Forelimb muscle (tissue), 1 donor: ENCODE measurements around the gene FBXO45. TPM values are rescaled to one million over a fixed set of nuclear protein-coding genes. Genes with fewer than 3 reads are reported as not detected.
"Not testable (repeated sequence)": the region's sequence is repeated elsewhere in the genome, so short reads cannot be mapped to it uniquely, and the experiment has no call there.

Experiments used
- DNase-seq: peaks from one replicate; pipeline ENCODE4 v3.0.0-alpha.2; 2013; ENCODE audit warnings: low read depth
- polyA plus RNA-seq: library from polyadenylated mRNA; unstranded; fragments of 120-200 nt; gene quantifications from one replicate; pipeline ENCODE4 v1.2.1, GENCODE V29; 2013; ENCODE audit not compliant: insufficient read length

The FBXO45 gene
- polyA plus RNA-seq, 1 donor = 14.5 TPM

DNA sequence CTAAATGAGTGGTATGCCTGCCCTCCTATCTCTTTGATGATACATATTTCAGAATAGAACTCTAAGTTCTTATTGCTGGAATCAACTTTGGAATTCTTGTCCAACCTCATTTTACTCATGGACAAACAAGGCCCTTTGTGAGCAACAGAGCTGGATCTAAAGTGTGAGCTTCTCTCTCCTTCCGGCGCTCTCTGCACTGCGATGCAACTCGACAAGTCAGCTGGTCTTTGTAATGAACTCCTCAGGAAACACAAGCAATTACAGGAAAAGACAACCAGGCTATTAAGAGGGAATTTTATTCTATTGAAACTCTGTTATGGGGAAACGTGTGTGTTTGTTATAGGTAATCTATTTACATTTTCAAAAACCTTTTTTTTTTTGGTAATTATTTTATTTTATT lies 50.8 kb downstream of the FBXO45 start:
- no peak for DNase-seq

DNA sequence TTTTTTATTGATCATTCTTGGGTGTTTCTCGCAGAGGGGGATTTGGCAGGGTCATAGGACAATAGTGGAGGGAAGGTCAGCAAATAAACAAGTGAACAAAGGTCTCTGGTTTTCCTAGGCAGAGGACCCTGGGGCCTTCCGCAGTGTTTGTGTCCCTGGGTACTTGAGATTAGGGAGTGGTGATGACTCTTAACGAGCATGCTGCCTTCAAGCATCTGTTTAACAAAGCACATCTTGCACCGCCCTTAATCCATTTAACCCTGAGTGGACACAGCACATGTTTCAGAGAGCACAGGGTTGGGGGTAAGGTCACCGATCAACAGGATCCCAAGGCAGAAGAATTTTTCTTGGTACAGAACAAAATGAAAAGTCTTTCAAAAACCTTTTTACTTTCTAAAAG lies 51.2 kb downstream of the FBXO45 start:
- DNase-seq = not testable (repeated sequence)

DNA sequence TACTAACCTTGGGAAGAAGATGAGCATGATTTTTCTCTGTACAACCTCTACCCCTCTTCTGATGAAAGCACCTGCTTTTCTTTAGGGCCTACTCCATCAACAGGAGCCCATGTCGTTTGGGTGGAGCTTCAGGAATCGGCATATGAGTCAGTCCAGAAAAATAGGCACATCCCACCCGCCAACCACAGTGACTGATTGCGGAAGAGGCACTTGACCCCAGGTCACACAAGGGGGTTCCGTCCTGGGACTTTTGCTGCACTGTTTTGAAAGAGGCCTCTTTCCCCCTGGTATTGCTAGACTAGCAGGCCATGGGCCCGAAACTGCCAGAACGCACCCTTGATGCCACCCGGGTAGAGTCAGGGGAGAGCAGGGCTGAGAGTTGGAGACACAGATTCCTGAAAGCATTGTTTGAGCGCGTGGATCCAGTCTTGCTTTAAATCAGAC lies 51.7 kb downstream of the FBXO45 start:
- no peak for DNase-seq

GRCh38 chr3:196620684-196621083 lies 52.2 kb downstream of the FBXO45 start:
- DNase-seq = no peak

DNA sequence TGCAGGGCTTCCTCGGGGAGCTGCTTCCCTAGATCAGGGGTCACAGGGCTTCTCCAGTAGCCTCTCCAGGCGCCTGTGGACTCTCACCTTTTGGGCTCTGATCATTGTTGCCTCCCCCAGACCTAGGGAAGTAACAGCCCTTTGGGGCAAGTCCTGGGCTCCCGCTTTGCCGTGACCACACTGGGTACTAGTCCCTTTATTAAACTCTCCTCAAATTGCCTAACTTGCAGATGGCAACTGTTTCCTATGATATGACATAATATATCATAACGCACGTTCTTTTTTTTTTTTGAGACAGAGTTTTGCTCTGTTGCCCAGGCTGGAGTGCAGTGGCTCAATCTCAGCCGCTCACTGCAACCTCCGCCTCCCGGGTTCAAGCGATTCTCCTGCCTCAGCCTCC lies 53.2 kb downstream of the FBXO45 start:
- DNase-seq = no peak

GRCh38 chr3:196624067-196624790 lies 55.8 kb downstream of the FBXO45 start:
- DNase-seq = no peak

GRCh38 chr3:196624907-196625306 lies 56.4 kb downstream of the FBXO45 start:
- no peak for DNase-seq

GRCh38 chr3:196625331-196625730 lies 56.9 kb downstream of the FBXO45 start:
- DNase-seq = no peak

DNA sequence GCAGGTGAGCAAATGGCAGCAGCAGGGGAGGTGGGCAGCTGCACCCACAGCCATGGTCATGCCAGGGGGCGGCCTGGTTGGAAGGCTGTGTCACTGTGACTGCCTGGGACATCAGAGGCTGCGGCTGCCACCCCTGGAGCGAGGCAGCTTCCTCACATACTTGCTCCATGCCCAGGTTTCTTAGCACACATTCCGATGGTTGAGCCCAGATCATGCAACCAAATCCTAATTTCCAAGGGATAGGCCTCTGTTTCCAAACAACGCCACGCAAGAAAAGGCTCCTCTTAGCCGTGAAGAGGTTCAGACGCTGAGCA lies 59.4 kb downstream of the FBXO45 start:
- DNase-seq = no peak

DNA sequence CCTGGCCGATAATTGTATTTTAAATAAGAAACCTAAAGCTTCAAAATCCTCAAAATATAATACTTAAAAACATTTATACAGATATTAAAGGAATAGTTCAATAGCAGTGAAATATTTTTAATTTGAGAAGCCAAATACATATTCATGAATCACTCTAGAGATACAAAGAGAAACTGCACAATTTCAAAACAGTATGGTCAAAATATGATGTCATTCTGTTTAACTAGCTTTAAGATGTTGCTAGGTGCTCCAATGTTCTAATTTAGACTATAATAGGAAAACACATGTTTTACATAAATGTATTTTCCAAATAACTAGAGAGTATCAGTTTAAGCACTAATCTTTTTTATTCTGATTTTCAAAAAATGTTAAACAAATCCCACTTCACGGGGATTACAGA lies 60.8 kb downstream of the FBXO45 start:
- no peak for DNase-seq

DNA sequence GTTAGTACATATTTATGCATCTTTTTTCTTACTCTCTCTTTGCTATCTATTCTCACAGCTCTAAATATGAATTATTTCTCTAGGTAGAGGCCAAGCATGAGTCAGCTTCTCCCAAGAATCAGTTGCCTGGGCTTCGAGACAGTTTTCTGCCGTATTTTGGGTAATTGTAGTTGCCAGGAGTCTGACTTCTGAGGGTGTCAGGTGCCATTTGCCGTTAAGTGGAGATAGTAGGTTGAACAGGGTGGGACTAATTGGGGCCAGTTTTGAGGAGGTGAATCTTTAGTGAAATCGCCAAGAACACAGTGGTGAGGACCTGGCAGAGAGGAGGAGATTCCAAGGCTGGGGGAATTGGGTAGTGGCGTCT lies 63.2 kb downstream of the FBXO45 start:
- no peak for DNase-seq

DNA sequence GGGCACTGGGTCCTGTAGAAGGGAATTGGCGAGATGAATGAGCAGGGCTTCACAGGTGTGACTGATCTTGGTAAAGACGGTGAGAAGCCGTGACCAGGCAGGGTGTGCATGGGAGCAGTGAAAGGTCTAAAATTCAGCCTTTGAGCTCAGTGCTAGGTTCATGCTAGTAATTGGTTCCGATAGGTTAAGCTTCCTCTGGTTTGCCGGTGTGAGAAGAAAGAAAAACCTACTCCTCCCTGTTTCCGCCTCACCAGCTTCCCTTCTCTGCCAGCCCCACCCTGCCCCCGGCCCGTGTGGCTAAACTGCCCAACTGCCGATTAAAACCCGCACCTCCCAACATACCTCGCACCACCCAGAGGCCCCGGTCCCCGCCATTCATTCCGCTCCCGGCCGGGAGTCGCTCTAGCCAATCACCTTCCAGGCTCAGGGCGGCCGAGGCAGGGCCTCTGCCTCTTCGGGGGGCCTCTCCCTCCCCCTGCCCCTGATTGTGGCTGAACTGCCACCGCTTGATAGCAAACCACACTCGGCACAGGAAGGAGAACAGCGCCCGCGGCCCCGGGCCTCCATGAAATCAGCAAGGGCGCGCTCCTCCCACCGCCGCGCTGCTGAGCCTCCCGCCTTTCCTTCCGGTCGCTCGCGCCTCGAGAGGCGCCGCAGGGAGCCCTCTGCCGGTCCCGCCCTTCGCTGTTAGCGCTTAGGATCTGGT lies 63.7 kb downstream of the FBXO45 start:
- DNase-seq = no peak

- DNase-seq = no peak
Observed at GRCh38 chr3:196633555-196634151, 65.2 kb downstream of the FBXO45 start.

GRCh38 chr3:196634224-196634623 lies 65.8 kb downstream of the FBXO45 start:
- DNase-seq = no peak

DNA sequence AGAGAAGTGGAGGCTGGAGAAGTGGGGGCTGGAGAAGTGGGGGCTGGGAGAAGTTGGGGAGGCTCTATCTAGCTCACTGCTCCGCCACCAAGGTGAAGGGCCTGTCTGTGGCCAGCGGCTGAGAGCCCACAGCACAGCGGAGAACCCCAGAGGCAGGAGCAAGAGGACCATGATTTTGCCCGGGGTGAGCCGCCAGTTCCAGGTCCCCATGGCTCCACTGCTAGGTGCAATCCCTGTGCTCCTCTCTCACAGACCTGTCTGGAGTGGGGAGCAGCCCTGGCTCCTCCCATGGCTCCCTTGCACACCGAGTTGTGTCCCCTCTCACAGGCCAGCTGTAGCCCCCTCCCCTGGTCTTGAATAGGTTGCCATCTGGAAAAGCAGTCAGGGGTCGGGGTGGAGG lies 66.4 kb downstream of the FBXO45 start:
- no peak for DNase-seq

DNA sequence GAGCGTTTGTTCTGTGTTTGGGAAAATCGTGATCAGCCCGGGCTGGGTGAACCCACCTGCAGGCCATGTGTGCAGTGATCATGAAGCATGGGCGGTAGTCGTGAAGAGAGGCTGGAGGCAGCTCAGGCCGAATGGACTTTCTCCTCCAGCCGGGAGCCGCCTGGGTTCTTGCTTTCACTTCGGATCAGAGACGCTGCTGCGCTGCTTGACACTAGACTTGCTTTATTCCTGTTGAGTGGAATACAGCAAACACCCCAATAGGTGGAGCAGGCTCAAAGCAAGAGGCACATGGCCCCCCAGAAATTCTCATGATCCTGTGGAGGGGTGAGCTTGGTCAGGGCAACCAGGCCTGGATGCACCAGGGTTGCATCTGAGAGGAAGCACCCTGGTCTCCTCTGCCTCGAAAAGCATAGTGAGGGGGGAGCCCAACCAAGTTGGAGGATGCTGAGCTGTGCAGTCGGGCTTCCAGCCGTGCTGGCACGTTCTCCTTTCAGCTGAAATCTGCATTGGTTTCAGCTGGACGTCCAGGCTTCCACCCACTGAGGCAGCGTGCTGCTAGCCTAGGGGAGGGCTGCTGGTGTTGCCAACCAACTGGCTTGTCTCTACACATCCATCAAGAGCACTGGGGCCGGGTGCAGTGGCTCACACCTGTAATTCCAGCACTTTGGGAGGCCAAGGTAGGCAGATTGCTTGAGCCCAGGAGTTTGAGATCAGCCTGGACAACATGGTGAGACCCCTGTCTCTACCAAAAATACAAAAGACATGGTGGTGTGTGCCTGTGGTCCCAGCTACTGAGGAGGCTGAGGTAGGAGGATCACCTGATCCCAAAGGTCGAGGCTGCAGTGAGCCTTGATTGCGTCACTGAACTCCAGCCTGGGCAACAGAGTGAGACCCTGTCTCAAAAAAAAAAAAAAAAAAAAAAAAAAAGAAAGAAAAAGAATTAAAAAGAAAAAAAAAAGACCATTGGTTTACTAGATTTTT lies 68.2 kb downstream of the FBXO45 start:
- no peak for DNase-seq

DNA sequence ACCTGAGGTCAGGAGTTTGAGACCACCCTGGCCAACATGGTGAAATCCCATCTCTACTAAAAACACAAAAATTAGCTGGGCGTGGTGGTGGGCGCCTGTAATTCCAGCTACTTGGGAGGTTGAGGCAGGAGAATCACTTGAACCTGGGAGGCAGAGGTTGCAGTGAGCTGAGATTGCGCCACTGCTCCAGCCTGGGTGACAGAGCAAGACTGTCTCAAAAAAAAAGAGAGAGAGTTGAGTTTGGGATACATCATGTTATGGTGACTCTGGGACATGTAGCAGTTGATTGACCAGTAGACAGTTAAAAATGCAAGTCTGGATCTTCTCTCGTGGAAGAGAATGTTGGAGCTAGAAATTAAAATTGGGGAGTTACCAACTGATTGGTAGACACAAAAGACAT lies 69.5 kb downstream of the FBXO45 start:
- not testable (repeated sequence) for DNase-seq

Other genes with a start within 250 kb of the FBXO45 start
- gene TM4SF19, start 230.3 kb upstream of the FBXO45 start, polyA plus RNA-seq = 0.38 TPM
- 17.3 TPM for gene UBXN7, start 136.2 kb upstream of the FBXO45 start, polyA plus RNA-seq
- gene RNF168, start 64.9 kb upstream of the FBXO45 start, polyA plus RNA-seq = 8.4 TPM
- 2.2 TPM for gene SMCO1, start 53.3 kb upstream of the FBXO45 start, polyA plus RNA-seq
- 10.4 TPM for gene WDR53, start 106 bp upstream of the FBXO45 start, polyA plus RNA-seq
- 5.1 TPM for gene NRROS, start 71.0 kb downstream of the FBXO45 start, polyA plus RNA-seq
- gene CEP19, start 143.6 kb downstream of the FBXO45 start, polyA plus RNA-seq = 1.6 TPM
- 16.6 TPM for gene PIGX, start 143.7 kb downstream of the FBXO45 start, polyA plus RNA-seq
- 46.8 TPM for gene PAK2, start 171.2 kb downstream of the FBXO45 start, polyA plus RNA-seq